Stimulated activated CD4-positive, alpha-beta T cell treated with anti-CD3 and anti-CD28 coated beads, TNF-alpha, amount 100 ng/mL, for 4 hours (primary cell): ENCODE data around the gene ASIC3.

Source experiments
- DNase-seq, 3 experiments: peaks; one replicate each; pipeline ENCODE4 v3.0.0-alpha.2; 2020; ENCODE audit warnings: low read depth in 3 of 3

Gene ASIC3

DNA sequence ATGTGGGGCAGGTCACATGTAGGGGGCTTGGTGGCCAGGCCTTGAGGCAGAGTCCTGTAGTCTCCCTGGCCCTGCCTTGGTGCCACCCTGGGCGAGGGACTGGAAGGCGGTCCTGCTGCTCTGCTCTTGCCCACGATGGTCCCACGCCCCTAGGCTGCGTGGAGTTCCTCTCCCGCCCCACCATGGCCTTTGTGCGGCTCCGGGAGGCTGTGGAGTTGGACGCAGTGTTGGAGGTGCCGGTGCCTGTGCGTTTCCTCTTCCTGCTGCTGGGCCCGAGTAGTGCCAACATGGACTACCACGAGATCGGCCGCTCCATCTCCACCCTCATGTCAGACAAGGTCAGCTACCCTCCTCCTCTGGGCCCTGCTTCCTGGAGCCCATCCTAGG, 22.2 kb downstream of the ASIC3 start:
- DNase-seq, result no peak

DNA sequence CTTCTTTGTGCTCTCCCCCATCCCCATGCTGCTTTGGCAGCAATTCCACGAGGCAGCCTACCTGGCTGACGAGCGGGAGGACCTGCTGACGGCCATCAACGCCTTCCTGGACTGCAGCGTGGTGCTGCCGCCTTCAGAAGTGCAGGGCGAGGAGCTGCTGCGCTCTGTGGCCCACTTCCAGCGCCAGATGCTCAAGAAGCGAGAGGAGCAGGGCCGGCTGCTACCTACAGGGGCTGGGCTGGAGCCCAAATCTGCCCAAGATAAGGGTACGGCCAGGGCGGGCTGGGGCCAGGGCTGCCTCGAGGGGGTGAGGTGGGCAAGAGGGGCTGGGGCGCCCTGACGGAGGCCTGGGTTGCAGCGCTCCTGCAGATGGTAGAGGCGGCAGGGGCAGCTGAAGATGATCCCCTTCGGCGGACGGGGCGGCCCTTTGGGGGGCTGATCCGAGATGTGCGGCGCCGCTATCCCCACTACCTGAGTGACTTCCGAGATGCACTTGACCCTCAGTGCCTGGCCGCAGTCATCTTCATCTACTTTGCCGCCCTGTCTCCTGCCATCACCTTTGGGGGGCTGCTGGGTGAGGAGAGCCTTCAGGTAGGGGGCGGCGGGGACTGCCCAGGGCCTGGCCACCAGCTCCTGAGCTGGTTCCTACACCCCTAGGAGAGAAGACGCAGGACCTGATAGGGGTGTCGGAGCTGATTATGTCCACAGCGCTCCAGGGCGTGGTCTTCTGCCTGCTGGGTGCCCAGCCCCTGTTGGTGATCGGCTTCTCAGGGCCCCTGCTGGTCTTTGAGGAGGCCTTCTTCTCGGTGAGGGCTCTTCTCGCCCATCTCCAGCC, 22.9 kb downstream of the ASIC3 start:
- DNase-seq, result no peak

DNA sequence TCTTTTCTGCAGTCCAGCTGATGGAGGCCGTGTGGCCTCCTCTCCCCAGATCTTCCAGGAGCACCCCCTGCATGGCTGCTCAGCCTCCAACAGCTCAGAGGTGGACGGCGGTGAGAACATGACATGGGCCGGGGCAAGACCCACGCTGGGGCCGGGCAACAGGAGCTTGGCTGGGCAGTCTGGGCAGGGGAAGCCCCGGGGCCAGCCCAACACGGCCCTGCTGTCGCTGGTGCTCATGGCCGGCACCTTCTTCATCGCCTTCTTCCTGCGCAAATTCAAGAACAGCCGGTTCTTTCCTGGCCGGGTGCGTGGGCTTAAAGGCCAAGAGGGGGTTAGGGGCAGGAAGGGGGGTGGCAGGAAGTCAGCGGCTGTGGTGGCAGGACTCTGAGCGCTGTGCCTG, 25.7 kb downstream of the ASIC3 start:
- DNase-seq, result no peak

DNA sequence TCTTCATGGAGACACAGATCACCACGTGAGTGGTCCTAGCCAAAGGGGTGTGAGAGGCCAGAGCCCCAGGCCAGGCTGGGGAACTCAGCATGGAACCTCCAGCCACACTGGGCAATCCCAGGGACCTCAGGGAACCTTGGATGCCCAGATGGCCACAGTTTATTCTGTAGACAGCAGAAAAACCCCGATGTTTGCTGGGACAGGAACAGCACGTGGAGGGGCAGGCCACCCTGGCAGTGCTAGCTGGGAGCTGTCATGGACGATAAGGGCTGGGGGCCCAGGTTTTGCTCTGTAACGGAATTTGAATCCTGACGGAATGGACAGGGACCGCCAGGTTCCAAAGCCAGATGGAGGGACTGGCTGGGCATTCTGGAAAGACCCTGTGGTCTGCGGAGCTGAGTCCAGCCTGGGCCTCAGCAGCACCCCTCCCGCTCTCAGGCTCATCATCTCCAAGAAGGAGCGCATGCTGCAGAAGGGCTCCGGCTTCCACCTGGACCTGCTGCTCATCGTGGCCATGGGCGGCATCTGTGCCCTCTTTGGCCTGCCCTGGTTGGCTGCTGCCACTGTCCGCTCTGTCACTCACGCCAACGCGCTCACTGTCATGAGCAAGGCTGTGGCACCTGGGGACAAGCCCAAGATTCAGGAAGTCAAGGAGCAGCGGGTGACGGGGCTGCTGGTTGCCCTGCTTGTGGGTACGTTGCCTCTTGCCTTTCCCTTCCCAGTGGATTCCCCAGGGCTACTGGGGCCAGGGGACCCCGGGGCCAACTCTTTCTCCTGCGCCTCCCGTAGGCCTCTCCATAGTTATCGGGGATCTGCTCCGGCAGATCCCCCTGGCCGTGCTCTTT, 26.7 kb downstream of the ASIC3 start:
- no peak for DNase-seq

DNA sequence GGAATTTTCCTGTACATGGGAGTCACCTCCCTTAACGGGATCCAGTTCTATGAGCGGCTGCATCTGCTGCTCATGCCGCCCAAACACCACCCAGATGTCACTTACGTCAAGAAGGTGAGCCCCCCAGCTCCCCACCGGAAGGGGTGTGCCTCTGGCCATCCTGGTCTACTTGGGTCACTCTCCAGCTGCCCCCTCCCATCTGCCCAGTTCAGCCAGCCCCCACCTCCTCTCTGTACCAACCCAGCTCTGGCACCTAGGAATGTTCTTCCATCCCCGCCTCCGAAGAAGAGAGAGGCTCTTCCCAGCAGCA, 27.3 kb downstream of the ASIC3 start:
- no peak for DNase-seq

DNA sequence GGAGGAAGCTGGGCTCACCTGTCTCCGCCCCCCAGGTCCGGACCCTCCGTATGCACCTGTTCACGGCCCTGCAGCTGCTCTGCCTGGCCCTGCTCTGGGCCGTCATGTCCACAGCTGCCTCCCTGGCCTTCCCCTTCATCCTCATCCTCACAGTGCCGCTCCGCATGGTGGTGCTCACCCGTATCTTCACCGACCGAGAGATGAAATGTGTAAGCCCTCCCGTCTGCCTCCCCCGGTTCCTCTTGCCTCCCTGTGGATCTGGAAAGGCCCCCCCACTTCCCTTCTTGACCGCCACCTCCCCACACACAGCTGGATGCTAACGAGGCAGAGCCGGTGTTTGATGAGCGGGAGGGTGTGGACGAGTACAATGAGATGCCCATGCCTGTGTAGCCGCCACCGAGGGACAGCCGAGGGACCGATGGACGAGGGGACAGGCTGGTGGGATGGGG, 27.7 kb downstream of the ASIC3 start:
- no peak for DNase-seq

DNA sequence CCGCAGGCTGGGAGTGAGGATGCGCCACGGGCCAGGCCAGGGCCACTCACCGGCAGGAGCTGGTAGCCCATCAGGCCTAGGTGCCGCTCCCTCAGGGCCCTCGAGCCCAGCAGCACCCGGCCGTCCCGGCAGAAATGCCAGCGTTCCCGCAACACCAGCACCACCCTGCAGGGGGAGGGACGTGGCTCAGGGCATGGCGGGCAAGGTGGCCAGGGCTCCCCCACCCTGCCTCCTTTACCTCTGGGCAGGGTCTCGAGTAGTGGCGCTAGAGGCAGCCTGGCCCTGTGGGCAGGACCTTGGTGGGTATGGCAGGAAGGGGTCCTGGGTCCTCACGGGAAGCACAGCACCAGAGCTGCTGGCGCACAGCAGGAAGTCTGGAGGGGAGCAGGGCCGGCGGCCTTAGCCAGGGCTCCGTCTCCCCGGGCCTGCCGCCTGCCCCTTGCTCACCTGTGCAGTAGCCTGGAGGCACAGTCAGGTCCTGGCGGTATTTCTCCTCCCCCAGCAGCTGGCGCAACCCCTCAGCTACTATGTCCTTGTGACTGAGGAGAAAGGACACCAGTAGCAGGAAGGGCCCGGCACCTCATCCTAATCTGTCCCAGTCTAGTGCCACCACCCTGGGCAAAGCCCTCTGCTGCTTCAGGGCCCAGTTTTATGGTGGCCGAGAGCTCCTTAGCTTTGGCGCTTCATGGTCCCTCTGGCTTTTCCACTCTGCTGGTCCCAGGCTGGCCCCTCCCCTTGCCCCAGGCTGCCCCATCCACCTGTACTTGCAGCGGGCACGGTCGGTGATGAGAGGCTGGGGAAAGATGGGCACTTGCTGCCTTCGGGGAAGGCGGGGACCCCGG, 28.8 kb downstream of the ASIC3 start:
- no peak for DNase-seq

DNA sequence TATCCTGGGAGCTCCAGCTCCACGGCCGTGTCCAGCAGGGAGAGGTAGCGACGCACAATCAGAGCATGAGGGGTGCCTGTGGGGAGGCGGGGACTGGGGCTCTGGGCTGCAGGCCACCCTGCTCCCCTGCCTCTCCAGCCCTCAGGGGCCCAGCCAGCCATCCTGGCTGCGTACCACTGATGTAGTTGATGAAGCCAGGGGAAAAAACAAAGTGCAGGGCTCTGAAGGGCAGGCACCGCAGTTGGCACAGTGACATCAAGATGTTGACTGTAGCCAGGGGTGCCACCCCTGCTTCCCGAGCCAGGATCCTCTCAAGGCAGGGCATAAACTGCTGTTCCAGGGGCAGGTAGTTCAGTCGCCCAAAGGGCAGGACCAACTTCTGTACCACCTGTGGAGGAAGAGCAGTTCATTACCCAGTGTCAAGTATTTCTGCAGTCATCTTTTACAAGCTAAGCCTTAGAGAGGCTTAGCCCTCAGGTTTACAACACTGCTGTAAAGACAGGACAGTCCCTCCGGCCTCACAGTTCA, 29.4 kb downstream of the ASIC3 start:
- no peak for DNase-seq

DNA sequence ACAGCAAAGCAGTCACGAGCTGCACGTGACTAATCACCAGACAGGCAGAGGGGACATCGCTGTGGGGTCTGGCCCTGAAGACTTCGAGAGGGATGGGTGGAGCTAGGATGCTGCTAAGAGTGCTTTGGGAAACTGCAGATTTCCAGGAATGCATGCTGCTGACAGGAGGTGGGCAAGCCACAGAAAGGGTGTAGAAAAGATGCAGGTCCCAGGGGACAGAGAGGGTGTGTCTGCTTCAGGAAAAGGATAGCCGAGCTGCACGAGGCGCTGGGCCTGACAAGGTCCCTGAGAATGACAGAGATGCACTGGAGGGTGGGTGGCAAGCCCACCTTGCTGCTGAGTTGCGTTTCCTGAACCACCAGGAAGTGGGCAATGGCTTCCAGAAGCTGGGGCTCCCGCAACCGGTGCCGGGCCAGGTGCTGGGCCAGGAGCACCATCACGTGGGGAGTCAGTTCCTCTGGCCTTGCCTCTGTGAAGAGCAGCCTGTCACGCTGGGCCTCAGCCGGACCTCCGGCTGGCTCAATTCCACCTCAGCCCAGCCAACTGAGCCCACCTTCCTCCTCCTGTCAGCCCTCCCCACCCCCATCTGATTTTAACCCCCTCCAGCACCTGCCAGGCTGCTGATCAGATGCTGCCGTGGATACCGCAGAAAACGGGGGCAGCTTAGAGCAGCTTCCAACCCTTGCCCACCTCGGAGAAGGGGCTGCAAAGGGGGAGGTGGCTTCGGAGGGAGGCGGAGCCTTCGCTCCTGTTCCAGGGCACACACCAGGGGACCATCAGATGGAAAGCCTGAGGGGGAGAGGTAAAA, 30.1 kb downstream of the ASIC3 start:
- DNase-seq, result no peak

DNA sequence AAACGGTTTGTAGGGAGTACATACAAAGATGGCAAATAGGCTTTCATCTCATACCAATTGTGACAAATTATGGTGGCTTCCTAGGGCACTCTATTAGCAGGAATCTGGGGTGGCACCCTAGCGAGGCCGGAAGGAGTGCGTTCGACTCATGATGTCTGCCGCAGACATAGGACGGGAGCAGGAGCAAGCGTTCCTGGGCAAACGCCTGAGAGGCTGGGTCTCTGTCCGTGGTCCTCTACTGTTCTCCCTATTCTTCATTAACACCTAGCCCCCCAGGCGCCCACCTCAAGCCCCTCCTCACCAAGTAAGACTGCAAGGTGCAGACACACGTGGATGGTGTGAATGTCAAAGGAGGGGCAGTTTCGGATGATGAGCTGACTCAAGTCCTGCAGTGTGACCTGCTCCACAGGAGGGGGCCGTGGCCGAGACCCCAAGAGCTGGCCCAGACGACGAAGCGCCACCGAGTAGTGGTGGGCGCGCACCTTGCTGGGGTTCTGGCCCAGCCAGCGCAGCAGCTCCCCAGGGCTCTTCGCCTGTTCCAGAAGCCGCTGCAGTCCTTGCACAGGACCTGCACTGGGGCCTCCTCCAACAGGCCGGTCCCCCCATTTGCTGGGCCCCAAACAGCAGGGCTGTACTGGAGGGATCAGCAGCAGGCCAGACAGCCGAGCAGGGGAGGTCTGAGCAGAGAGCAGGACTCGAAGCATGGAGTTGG, 31.0 kb downstream of the ASIC3 start:
- no peak for DNase-seq

DNA sequence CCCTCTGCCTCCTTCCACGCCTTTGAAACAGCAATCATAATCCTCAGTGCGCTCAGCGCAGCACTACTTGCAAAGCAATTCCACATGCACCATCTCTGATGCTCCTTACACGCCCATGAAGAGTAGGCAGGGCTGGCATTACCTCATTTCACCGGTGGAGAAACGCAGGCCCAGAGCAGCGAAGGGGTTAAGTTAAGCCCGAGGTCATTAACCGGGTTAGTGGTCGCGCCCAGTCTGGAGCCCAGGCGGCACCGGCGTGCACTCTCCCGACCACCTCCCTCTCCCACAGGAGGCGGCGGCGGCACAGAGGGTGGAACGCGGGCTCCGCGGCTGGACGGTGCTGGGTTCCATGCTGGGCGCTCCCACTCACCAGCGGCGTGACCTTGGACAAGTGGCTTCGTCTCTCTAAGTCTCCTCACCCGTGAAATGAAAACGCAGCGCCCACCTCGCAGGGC, 31.8 kb downstream of the ASIC3 start:
- no peak for DNase-seq

DNA sequence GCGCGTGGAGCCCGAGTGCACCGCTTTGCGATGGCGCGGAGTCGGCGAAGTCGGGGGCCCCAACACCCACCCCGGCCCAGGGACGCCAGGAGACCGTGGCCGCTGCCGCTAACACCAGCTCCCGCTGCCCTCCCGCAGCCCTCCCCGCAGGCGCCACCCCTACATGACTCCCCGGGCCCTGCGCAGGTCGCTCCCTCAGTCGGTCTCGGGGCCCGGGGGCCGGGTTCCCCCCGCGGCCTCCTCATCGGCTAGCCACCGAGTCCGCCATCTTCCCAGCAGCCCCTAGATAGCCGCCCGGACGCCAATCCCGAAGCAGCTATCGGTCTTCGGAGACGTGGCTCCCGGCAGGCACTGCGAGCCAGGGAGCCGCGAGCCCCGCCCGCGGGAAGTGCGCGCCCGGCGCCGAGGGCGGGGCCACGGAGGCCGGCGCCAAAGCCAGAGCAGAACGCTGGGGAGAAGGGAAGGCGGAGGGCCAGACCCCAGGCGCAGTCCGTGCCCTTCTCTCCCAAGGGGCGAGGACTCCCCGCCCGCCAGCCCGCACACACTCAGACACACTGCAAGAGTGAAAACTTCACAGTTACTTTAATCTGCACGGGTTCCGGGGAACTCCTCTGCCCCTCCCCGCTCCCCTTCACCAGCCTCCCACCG, 32.3 kb downstream of the ASIC3 start, which contains the start of gene FASTK:
Gene FASTK, minus strand, starts transcription at position 288 of the 648 bp plus-strand sequence. Its CDS starts 43 bp downstream, at position 245.
- peak; percentile 73 to 79 (median 77) for DNase-seq

DNA sequence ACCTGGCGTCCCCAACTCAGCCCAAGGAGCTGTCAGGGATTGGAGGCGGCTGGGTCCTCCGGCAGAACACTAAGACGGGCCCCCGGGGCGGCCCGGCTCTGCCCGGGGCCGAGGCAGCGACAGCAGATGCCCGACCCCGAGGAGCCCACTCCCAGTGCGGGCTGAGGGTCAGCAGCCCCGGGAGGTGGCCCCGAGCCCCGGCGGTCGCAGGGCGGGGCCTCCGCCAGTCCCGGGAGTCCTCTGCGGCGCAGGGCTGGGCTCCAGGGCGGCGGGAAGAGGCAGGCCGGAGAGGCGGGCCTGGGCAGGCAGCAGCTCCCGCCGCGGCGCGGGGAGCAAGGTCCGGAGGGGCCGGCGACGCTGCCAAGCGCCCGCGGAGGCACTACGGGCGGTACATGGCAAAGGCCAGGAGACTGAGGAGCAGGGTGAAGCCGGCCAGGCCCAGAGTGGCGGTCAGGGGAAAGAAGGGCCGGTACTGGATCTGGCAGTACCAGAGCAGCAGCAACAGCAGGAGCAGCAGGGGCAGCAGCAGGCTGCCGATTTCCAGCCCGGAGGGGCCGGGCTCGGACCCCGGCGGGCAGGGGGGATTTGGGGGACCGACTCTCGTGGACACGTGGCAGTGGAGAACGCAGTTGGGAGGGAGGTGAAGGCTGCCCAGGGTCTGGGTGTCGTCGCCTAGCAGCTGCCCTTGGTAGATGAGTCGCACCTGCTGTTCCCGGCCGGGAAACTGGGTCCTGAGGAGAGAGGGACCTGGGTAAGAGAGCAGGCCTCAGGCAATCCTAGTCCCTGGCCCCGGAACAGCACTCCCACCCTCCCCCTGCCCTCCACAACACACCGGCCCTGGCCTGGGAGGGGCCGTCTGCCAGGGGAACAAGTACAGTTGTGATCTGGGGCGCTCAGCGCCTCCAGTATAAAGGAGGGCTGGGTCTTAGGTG, 33.1 kb downstream of the ASIC3 start:
- no peak for DNase-seq

DNA sequence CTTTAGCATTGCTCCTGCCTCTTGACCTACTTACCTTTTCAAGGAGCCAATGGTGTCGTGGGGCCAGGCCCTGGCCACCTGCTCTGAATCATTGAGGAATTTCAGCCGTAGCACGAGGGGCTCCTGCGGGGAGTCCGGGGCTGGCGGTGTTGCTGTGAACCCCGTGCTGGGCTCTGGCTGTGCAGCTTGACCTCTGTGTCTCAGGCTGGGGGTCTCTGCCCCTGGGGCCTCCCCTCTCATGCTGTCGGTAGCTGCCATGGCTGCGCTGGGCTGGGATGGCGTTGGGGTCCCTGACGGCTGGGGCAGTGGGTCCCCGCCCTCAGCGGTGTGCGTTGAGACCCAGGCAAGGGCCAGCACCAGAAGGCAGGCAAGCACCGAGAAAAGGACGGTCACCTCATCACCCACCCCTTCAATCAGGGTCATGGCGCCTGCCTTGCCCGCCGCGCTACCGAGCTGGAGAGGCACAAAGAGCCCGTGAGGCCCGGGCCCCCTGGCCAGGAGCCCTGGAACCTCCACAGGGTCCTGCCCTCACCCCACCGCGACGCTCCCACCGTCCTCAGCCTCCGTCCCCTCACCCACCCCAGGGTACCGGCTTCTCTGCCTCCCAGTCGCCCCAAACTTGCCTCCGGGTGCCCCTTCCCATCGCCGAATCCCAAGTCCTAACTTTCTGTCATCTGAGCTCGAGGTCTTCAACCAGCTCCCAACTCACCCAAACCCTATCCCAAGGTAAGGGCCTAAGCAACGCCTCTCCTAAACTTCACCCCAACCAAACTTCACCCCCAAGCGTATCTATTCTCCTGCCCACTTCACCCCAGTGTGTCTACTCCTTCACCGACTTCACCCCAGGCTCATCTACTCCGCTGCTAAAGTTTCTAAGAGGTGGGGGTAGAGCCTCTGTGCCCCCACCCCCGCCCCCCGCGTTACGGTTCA, 34.1 kb downstream of the ASIC3 start:
- DNase-seq, result no peak

DNA sequence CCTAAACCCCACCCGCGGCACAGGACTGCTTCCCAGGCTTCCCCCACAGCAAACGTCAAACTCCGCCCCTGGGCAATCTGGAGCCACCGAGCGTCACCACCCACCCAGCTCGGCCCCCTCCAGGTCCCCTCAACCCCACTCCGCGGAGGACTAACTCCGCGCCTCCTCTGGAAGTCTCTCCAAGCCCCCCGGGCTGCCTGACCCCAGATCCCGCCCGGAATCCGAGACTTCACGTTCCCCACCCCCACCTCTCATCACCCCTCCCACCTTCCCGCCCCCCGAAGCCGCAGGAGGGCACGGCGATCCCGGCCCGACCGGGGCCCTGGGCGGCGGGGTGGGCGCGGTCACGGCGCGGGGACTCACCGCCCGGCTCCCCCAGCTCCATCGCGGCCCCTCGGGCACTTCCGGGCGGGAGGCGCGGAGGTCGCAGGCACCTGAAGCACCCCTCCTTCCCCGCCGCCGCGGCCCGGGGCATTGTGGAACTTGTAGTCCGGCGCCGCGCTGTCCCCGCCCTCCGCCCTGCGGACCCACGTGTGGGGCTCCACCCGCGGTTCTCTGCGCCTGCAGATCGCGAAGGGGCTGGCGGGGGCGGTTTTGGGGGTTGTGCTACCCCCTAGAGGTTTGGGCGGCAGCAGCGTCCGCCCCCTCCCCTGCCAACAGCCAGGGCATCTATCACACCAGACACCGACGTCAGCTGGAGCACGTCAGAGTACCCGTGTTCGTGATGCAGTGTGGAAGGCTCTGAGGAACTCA, 34.9 kb downstream of the ASIC3 start, which contains the start of gene TMUB1:
Gene TMUB1, minus strand, starts transcription at position 423 of the 753 bp plus-strand sequence. CDS start 930 bp downstream, outside the sequence.
- peak; percentile 76 to 82 (median 78) for DNase-seq

DNA sequence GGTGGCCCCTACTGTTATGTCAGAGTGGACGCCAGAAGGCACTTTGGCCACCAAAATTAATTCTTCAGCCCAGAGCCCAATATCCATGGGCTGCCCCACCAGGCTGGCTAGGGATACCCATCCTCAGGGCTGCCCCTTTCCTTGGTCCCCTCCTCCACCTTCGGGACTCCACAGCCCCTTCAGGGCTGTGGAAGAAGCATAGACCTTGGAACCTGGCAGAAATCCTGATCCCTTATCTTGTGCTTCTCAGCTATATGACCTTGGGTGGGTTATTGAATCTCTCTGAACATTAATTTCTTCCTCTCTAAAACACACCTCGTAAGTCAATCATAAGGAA, 35.5 kb downstream of the ASIC3 start:
- no peak for DNase-seq

DNA sequence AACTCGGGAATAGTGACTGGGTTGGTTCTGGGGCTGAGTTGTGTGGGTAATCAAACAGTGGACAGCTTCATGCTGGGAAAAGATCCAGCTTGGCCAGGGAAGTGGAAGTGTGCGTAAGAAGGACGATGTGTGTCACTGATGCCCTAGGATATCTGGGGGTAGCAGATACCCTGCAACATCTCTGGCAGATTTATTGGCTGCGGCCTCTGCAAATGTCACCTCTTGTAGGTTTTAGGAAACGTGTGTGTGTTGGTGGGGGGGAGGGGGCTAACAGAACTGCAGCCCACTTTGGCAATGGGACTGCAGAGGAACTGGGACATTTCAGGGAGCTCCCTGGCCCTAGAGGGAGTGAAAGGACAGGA, 37.0 kb downstream of the ASIC3 start:
- no peak for DNase-seq
